ENCODE measurements around the gene FLYWCH1.

GRCh38 chr16:2996298-2996697 is 84.6 kb downstream of the FLYWCH1 start:
- TF ChIP-seq CTCF (IDR thresholded peaks at IDR 0.05) (no peak), POLR2A (IDR thresholded peaks at IDR 0.05) (no peak)

Data from Peyer's patch (tissue), 4 donors.